Erythroblast (primary cell): ENCODE measurements around the gene SPEF2.
"Not testable (repeated sequence)": the region's sequence is repeated elsewhere in the genome, so short reads cannot be mapped to it uniquely, and the experiment has no call there.

Source experiments
- GATA1 ChIP-seq: IDR thresholded peaks from 2 replicates; pipeline ENCODE4 v1.6.1; 2011; ENCODE audit warnings: low read depth, mild to moderate bottlenecking, control low read depth, low read length, moderate library complexity
- POLR2A ChIP-seq: IDR thresholded peaks from 2 replicates; pipeline ENCODE4 v1.6.1; 2011; ENCODE audit warnings: mild to moderate bottlenecking, low read length

- TF ChIP-seq POLR2A, GATA1: not testable (repeated sequence)
Measured at GRCh38 chr5:35845508-35845907, 227.8 kb downstream of the SPEF2 start.
